Posterior cingulate gyrus (tissue), 11 donors: ENCODE measurements around the gene UGDH.

Experiments
- DNase-seq, 10 donors: peaks; one replicate each; pipeline versions ENCODE4 v3.0.0 to v3.0.0-alpha.2; 2020 to 2021; ENCODE audit warnings: mixed read lengths in 3 of 10
- intact Hi-C: fragments of 100-400 bp; cut with DNase I; formaldehyde crosslinking; loops from one replicate; pipeline ENCODE4 v1.15.1; 2023

Gene UGDH

DNA sequence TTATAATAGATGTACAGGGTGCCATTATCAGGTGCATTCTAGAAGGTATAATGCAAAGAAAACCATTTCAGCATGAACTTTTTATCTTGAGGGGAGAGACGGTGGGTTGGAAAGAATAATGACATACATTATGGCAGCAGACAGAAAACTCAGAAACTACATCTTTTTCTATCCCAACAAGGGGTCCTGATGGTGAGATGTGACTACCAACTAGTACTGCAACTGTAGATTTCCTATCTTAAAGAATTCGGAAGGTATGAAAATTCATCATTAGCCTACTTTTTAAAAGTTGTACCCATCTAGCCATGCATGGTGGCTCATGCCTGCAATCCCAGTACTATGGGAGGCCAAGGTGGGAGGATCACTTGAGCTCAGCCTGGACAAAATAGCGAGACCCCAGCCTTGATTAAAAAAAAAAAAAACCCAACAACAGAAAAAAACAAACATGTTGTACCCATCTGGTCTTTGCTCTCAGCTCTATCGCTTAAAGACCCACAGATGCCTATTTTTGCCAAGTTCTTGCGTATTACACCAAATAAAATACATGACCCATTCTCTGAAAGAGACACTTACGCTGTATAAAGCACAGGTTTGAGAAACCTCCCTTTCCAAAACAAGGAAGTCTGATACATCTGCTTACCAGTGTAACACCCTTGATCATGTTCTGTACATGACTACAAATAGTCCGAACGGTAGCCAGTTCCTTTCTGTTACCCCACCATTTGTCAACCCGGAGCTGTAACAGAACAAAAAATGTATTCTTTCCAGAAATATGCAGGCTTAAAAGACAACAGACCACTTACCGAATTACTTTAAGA, 70.1 kb downstream of the UGDH start:
- DNase-seq = no peak
- intact Hi-C loops = loop anchor here (5.0 to 10.0 kb wide), 3 partner anchors 90 to 272 kb away; partner anchors contain the start of genes RFC1, SMIM14 and WDR19

DNA sequence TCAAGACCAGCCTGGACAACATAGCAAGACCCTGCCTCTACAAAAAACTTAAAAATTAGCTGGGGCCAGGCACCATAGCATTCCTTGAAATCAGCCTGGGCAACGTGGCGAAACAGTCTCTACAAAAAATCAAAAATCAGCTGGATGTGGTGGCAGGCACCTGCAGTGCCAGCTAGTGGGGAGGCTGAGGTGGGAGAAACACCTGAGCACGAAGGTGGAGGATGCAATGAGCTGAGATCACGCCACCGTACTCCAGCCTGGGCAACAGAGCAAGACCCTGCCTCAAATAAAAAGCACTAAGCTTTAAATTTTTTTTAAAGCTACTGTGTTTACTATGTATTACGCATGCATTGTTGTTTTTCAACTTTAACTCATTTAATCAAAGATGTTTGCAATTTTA, 71.8 kb downstream of the UGDH start:
- intact Hi-C loops = loop anchor here (5.0 to 10.0 kb wide), 3 partner anchors 88 to 271 kb away; partner anchors contain the start of genes RFC1, SMIM14 and WDR19
- DNase-seq = no peak

DNA sequence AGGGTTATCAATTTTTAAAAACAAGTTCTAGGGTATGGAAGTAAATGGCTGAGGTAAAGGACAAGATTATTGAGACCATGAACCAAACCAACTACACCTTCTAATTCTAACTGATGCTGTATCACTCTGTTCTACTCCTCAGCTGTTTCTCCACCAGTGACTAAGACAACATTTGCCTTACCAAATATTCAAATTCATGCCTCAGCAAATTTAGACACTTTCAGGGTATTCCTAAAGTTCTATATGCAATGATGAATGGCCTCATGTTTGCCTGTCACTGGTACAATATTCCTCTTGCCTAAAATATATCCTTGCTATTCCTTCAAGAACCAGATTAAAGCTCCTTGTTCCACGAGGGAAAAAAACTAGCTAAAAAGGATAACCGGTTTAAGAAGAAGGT, 73.5 kb downstream of the UGDH start:
- intact Hi-C loops = loop anchor here (10.0 kb wide), 1 partner anchor 269 kb away; the partner anchor contains the start of gene WDR19
- DNase-seq = no peak

DNA sequence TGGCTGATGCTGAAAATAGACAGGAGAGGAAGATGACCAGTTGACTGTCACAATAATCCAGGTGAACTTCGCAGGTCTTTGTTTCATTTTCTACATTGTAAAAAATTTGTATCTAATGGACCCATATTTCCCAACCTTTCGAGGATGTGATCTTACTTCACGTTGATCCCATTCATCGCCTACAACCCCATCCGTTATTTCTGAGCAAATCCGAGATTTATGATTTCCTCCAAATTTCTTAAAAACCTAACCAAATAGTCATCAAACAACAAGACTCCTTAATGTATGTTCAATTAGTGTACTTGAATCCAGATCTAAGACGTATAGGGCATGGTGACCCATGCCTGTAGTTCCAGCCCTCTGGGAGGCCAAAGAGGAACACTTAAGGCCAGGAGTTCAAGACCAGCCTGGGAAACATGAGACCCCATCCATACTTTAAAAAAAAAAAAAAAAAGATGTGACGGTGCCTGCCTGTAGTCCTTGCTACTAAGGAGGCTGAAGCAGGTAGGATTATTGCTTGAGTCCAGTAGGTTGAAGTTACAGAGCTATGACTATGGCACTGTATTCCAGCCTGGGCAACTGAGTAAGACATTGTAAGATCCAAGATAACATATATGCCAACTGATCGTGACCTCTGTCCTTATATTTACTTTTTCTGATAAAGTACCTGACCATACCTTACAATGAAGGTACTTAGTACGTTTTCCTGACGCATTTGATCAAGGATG, 74.2 kb downstream of the UGDH start:
- intact Hi-C loops = loop anchor here (10.0 kb wide), 1 partner anchor 268 kb away; the partner anchor contains the start of gene WDR19
- no peak for DNase-seq

DNA sequence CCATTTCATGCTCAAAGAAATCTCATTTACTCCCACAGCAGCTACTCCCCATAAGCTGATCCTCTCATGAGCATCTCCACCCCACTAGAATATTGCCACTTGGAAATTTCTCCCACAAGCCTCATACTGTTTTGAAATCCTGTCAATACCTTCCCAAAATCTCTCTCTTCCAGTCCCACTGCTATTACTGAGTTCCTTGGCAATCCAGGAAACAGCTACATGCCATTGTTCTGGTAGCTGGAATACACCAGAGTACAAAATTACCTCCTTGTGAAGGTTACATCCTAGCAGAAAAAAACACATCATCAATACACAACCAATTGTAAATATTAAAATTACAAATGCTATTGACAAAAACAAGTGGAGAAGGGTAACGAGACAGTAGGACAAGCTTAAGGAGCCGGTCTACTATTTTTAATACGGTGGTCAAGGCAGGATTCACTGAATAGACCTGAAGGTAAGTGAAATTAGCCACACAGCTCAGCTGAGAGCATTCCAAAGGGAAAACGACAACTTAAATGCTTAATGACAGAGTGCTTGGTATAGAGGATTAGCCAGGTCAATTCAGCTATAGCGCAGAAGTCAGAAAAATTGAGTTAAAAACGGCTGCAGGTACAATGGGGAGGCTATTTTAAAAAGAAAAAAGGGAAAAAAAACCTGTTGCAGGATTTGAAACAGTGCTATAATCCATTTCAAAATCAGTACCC, 74.9 kb downstream of the UGDH start:
- no peak for DNase-seq
- intact Hi-C loops = loop anchor here (10.0 kb wide), 1 partner anchor 268 kb away; the partner anchor contains the start of gene WDR19

DNA sequence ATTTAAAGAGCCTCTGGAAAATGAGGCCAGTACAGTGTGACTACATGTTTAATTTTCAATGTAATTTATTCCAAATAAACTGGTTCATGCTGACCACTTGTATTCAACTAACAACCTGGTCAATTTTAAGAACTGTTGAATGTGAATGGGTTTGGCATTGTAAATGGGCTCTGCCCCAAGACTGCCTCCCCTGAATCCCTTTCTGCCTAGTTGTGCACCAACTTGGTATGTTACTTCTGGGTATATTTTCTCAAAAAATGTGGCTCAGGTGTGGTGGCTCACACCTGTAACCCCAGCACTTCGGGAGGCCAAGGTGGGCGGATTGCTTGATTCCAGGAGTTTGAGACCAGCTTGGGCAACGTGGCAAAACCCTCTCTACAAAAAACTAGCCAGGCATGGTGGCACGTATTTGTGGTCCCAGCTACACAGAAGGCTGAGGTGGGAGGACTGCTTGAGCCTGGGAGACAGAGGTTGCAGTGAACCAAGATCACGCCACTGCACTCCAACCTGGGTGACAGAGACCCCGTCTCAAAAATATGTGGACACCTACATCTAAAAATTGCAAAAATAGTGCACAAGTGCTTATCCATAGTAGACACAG, 75.7 kb downstream of the UGDH start:
- intact Hi-C loops = loop anchor here (10.0 kb wide), 1 partner anchor 267 kb away; the partner anchor contains the start of gene WDR19
- no peak for DNase-seq

DNA sequence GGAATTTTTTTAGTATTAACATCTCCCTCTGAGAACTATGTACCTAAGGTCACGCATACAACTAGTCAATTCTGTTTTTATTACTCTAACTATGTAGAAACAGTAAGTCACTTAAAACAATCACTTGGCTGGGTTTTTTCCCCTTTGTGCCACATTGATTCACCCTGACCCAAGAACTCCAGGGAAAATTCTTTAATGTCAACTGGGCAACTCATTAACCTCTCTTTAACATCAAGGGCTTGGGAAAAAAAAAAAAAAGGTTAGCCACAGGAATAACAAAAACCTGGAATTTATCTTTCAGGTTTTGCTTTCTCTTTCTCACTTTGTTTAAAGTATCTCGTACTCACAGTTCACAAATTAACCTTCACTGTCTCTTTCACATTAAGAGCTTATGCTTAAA, 76.6 kb downstream of the UGDH start:
- no peak for DNase-seq
- intact Hi-C loops = loop anchor here (10.0 kb wide), 1 partner anchor 266 kb away; the partner anchor contains the start of gene WDR19
